ENCODE results near the gene FAM168A.
A peak's percentile ranks its signal among the peaks of the same experiment; 100 is the strongest.

The FAM168A gene

GRCh38 chr11:73360743-73361369, 237.1 kb downstream of the FAM168A start:
- no peak for DNase-seq

GRCh38 chr11:73359930-73360742, 237.8 kb downstream of the FAM168A start:
- DNase-seq: peak; percentile 23 to 25

GRCh38 chr11:73359341-73359740, 238.6 kb downstream of the FAM168A start:
- no peak for DNase-seq

- DNase-seq: no peak
Measured at GRCh38 chr11:73358071-73358470, 239.8 kb downstream of the FAM168A start.

- DNase-seq: no peak
Measured at GRCh38 chr11:73356979-73357860, 240.7 kb downstream of the FAM168A start.

GRCh38 chr11:73355109-73355508, 242.8 kb downstream of the FAM168A start:
- DNase-seq: no peak

GRCh38 chr11:73353422-73353821, 244.5 kb downstream of the FAM168A start:
- no peak for DNase-seq

GRCh38 chr11:73350908-73351636, 246.8 kb downstream of the FAM168A start:
- peak; percentile 53 for DNase-seq

All from activated CD4-positive, alpha-beta T cell treated with anti-CD3 and anti-CD28 coated beads, Interleukin-2, amount 50 U/mL, for 4 hours (primary cell).